GM19438 (cell line): ENCODE data around the gene MLXIPL.
"Not testable (repeated sequence)": the region's sequence is repeated elsewhere in the genome, so short reads cannot be mapped to it uniquely, and the experiment has no call there.

Source experiments
- ATAC-seq: cut with Tn5 transposase; IDR thresholded peaks from one replicate; pipeline ENCODE4 v1.9.1; 2021; ENCODE audit warnings: low read depth; ENCODE audit not compliant: unreplicated experiment

The MLXIPL gene, protein sequence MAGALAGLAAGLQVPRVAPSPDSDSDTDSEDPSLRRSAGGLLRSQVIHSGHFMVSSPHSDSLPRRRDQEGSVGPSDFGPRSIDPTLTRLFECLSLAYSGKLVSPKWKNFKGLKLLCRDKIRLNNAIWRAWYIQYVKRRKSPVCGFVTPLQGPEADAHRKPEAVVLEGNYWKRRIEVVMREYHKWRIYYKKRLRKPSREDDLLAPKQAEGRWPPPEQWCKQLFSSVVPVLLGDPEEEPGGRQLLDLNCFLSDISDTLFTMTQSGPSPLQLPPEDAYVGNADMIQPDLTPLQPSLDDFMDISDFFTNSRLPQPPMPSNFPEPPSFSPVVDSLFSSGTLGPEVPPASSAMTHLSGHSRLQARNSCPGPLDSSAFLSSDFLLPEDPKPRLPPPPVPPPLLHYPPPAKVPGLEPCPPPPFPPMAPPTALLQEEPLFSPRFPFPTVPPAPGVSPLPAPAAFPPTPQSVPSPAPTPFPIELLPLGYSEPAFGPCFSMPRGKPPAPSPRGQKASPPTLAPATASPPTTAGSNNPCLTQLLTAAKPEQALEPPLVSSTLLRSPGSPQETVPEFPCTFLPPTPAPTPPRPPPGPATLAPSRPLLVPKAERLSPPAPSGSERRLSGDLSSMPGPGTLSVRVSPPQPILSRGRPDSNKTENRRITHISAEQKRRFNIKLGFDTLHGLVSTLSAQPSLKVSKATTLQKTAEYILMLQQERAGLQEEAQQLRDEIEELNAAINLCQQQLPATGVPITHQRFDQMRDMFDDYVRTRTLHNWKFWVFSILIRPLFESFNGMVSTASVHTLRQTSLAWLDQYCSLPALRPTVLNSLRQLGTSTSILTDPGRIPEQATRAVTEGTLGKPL

GRCh38 chr7:73623798-73624668 lies at the start of gene MLXIPL:
Gene MLXIPL (minus strand): TSS chr7:73624522. CDS start chr7:73624492, 30 bp downstream.
- peak; percentile 56 for ATAC-seq

DNA sequence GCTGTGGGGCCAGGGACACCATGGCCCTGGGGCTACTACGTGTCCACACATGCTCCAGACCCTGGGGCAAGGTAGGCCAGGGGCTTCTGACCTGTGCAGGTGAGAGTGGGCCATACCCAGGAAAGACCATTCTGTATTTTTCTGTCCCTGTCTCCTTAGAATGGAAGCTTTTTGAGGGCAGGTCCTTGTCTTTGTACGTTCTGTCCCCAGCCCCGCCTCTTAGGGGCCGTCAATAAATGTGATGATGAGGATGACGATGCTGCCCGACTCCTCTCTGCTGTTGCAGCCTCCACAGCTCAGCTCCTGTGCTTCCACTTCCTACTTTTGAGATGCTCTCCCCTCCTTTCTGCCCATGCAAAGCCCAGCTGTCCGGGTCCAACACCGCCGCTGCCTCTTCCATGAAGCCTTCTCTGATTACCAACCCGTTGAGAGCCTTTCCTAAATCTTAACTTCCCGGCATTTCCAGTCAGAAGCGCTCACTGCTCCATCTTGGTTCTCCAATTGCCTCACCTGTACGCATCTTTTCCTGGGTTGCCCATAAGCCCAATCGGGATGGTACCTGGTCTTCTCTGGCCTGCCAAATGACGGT lies 47.6 kb upstream of the MLXIPL start:
- no peak for ATAC-seq

GRCh38 chr7:73671322-73671661 lies 47.0 kb upstream of the MLXIPL start:
- no peak for ATAC-seq

DNA sequence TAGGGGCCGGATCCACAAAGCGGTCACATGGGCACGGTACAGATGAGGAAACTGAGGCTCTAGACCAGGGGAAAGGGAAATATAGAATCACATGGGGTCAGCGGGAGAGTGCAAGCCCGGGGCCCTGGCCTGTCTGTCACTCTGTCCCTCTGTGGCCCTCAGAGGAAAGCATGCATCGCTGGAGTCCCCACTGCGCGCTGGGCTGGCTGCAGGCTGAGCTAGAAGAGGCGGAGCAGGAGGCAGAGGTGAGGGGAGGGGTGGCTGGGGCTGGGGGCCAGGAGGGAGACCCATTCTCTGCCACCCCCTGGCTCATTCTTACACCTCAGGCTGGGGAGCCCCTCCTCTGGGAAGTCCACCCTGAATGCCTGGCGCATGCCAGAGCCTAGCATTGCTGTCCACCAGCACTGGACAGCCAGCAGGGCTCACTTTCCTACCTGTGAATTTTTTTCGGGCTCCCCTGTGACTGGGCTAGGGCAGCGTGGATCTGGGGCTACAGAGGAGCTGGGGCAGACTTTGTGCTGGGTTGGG lies 45.6 kb upstream of the MLXIPL start:
- no peak for ATAC-seq

DNA sequence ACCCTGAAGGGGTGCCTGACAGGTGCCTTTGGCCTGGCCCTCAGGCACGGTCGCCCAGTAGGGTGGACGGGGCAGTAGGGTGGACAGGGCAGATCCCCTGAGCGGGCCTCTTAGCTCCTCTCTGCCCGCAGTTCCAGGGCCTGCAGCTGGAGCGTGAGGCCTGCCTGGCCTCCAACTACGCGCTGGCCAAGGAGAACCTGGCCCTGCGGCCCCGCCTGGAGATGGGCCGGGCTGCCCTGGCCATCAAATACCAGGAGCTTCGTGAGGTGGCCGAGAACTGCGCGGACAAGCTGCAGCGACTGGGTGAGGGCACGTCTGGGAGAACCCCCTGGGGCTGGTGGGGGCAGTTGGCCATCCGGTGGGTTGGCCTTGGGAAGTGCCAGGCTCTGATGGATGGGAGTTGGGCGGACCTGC lies 45.0 kb upstream of the MLXIPL start:
- ATAC-seq = no peak

- no peak for ATAC-seq
Observed at GRCh38 chr7:73668886-73669230, 44.5 kb upstream of the MLXIPL start.

- ATAC-seq = peak; percentile 10
Observed at GRCh38 chr7:73668103-73668885, 44.0 kb upstream of the MLXIPL start.

DNA sequence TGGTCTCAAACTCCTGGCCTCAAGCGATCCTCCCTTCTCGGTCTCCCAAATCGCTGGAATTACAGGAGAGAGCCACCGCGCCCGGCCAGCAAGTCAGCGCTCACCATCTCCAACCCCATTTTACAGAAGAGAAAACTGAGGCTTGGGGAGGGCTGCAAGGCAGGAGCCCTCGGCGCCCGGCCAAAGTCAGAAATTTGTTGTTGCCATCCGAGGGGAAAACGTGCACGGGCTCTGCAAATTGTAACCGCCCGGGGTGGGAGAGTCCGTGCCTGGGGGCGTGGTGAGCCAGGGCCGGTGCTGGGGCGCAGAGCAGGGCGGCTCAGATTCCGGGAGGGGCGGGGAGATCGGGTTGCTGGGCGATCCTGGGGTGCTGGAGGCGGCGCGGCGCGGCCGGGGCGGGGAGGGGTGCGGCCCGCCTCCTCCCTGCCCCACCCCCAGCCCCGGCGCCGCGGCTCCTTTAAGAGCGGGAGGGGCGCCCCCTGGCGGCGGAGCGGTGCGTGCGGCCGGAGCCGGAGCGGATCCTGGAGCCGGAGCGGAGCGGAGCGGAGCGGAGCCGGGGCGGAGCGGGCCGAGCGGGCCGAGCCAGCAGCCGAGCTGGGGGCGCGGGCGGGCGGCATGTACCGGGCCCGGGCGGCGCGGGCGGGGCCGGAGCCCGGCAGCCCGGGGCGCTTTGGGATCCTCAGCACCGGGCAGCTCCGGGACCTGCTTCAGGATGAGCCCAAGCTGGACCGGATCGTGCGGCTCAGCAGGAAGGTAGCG lies 43.2 kb upstream of the MLXIPL start, which contains the start of gene VPS37D:
Gene VPS37D (plus strand): TSS at position 488 of the 759 bp plus-strand sequence. CDS start 128 bp downstream, at position 616.
- peak; percentile 84 for ATAC-seq

GRCh38 chr7:73663033-73663432 lies 38.7 kb upstream of the MLXIPL start:
- ATAC-seq = no peak

- not testable (repeated sequence) for ATAC-seq
Observed at GRCh38 chr7:73660594-73660993, 36.3 kb upstream of the MLXIPL start.

DNA sequence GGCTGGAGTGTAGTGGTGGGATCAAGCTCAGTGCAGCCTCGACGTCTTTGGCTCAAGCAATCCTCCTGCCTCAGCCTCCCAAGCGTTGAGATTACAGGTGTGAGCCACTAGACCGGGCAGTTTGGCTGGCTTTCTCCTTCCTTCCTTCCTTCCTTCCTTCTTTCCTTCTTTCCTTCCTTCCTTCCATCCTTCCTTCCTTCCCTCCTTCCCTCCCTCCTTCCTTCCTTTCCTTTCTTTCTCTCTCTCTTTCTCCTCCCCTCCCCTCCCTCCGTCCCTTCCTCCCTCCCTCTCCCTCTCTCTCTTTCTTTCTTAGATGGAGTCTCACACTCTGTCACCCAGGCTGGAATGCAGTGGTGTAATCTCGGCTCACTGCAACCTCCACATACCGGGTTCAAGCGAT lies 35.7 kb upstream of the MLXIPL start:
- ATAC-seq = no peak

- ATAC-seq = not testable (repeated sequence)
Observed at GRCh38 chr7:73655309-73655708, 31.0 kb upstream of the MLXIPL start.

GRCh38 chr7:73652541-73652949 lies 28.2 kb upstream of the MLXIPL start:
- ATAC-seq = no peak

DNA sequence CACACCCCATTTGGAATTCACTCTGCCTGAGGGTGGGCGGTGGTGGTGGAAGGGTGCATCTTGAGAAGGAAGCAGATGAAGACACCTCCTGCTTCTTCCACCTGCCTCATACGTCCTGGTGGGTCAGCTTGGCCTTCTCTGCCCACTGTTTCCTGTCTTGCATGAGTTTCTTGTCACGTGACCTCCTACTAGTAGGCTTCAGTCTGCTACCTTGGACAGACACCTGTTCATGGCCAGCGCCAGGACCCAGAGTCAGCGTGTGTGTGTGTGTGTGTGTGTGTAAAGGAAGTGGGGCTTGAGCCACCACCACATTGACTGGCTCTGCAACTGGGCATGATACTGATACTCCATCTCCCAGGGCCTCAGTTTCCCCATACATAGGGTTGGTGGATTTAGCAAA lies 26.2 kb upstream of the MLXIPL start:
- ATAC-seq = no peak

DNA sequence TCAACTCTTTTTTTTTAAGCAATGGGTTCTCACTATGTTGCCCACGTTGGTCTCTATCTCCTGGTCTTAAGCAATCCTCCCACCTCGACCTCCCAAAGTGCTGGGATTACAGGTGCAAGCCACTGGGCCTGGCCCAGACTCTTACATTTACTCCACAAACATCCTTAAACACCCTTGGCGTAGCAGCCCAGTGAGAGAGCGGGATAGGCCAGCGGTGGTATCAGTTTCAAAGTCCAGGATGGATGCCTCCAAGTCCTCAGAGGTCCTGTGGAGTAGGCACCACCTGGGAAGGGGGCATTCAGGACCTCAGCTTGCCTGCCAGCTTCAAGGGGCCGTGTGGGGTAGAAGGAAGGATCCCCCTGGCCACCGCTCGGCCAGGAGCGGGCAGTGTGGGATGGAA lies 25.3 kb upstream of the MLXIPL start:
- ATAC-seq = no peak

DNA sequence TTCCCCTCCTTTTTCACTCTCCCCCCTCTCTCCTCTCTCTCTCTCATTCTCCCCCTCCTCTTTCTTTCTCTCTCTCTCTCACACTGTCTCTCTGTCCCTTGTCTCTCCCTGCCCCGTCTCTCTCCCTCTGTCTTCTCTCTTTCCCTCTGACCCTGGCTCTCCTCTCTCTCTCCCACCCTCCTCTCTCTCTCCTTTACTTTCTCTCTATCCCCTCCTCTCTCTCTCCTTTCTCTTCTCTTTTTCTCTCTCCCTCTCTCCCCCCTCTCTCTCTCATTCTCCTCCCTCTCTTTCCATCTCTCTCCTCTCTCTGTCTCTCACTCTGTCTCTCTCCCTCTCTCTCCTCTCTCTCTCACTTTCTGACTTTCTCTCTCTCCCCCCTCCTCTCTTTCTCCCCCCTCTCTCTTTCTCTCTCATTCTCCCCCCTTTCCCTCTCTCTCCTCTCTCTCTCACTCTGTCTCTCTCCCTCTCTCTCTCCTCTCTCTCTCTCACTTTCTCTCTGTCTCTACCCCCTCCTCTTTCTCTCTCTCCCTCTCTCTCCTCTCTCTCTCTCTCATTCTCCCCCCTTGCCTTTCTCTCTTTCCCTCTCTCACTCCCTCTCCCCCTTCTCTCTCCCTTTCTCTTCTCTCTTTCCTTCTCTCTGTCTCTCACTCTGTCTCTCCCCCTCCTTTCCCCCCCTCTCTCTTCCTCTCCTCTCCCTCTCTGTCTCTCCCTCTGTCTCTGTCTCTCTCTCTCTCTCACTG lies 24.4 kb upstream of the MLXIPL start:
- no peak for ATAC-seq

GRCh38 chr7:73647725-73648592 lies 23.6 kb upstream of the MLXIPL start:
- no peak for ATAC-seq
